ENCODE measurements around the gene SCT. TPM values are rescaled to one million over a fixed set of nuclear protein-coding genes. Genes with fewer than 3 reads are reported as not detected.

SCT gene
- total and polyA plus RNA-seq, 2 experiments from 2014 or later, result 2.6 TPM; not detected in 1

GRCh38 chr11:616320-617198, 10.4 kb downstream of the SCT start (continued):
- no peak for TF ChIP-seq CTCF (conservative IDR thresholded peaks at IDR 0.05; ENCODE audit: low read depth in 2 of 2)
- TF ChIP-seq CREB1 (CRISPR knock-in tag; IDR thresholded peaks at IDR 0.05; ENCODE audit: low read depth), result no peak
- no peak for TF ChIP-seq NANOG (IDR thresholded peaks at IDR 0.05; ENCODE audit: borderline replicate concordance)

- Histone ChIP-seq H3K79me2 (replicated peaks; ENCODE audit: insufficient read depth) (no peaks in the 10 kb centered on the region), H3K27ac (ENCODE audit: low read depth) (no peak within 1 kb of the TSS), H3K4me2 (peak within 1 kb of the TSS; percentile 89), H2AFZ (peak within 1 kb of the TSS; percentile 85), H3K9me2 (ENCODE audit: insufficient read depth) (no peaks in the 10 kb centered on the region), H3K36me3 (ENCODE audit: insufficient read depth) (no peaks in the 10 kb centered on the region), H4K20me1 (replicated peaks; ENCODE audit: insufficient read depth) (peaks cover 16% of the 10 kb centered on the region; the same call in 1 of the 2 replicates), H3K4me1 (ENCODE audit: insufficient read depth) (peaks cover 11% of the 10 kb centered on the region; the same call in 1 of the 2 replicates), H3F3A (replicated peaks; ENCODE audit: low read depth) (peaks cover 34% of the 10 kb centered on the region), H3K4me3 (peak within 1 kb of the TSS; percentile 94), H3K27me3 (ENCODE audit: insufficient read depth) (no peaks in the 10 kb centered on the region)
- ATAC-seq (peak; percentile 76), DNase-seq (ENCODE audit: low spot score) (peak; percentile 95)
- Mint-ChIP-seq H3K27ac (peak within 1 kb of the TSS; percentile 89), H3K4me1 (peaks cover 5% of the 10 kb centered on the region), H3K36me3 (ENCODE audit: low read depth) (peaks cover 16% of the 10 kb centered on the region), H3K4me3 (peak within 1 kb of the TSS; percentile 81), H3K27me3 (ENCODE audit: insufficient read depth, low read depth, poor library complexity) (peaks cover 8% of the 10 kb centered on the region), H3K9me3 (no peaks in the 10 kb centered on the region)
- TF ChIP-seq JUNB (IDR thresholded peaks at IDR 0.05; ENCODE audit: unreplicated experiment), result no peak
- TF ChIP-seq POLR2AphosphoS5 (IDR thresholded peaks at IDR 0.05; ENCODE audit: low read depth), result peak; percentile 77
- TF ChIP-seq ETS1 (IDR thresholded peaks at IDR 0.05), result peak; percentile 22; the same call in 1 of the 2 replicates
- TF ChIP-seq CREB1 (CRISPR knock-in tag; IDR thresholded peaks at IDR 0.05; ENCODE audit: low read depth), result peak; percentile 68
Measured at GRCh38 chr11:615504-616319, 11.3 kb downstream of the SCT start, which contains the start of gene IRF7. IRF7 (minus strand) TSS chr11:615950; CDS start chr11:615364, 586 bp downstream.

Data from GM23338 (cell line).